ENCODE measurements around the gene NUB1.

NUB1 gene, protein sequence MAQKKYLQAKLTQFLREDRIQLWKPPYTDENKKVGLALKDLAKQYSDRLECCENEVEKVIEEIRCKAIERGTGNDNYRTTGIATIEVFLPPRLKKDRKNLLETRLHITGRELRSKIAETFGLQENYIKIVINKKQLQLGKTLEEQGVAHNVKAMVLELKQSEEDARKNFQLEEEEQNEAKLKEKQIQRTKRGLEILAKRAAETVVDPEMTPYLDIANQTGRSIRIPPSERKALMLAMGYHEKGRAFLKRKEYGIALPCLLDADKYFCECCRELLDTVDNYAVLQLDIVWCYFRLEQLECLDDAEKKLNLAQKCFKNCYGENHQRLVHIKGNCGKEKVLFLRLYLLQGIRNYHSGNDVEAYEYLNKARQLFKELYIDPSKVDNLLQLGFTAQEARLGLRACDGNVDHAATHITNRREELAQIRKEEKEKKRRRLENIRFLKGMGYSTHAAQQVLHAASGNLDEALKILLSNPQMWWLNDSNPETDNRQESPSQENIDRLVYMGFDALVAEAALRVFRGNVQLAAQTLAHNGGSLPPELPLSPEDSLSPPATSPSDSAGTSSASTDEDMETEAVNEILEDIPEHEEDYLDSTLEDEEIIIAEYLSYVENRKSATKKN

GRCh38 chr7:151341357-151342101, at the start of gene NUB1:
NUB1 (plus strand) TSS chr7:151341812; CDS start chr7:151345350, 3,538 bp downstream.
- TF ChIP-seq, protein P1, sequence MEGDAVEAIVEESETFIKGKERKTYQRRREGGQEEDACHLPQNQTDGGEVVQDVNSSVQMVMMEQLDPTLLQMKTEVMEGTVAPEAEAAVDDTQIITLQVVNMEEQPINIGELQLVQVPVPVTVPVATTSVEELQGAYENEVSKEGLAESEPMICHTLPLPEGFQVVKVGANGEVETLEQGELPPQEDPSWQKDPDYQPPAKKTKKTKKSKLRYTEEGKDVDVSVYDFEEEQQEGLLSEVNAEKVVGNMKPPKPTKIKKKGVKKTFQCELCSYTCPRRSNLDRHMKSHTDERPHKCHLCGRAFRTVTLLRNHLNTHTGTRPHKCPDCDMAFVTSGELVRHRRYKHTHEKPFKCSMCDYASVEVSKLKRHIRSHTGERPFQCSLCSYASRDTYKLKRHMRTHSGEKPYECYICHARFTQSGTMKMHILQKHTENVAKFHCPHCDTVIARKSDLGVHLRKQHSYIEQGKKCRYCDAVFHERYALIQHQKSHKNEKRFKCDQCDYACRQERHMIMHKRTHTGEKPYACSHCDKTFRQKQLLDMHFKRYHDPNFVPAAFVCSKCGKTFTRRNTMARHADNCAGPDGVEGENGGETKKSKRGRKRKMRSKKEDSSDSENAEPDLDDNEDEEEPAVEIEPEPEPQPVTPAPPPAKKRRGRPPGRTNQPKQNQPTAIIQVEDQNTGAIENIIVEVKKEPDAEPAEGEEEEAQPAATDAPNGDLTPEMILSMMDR (IDR thresholded peaks at IDR 0.05; ENCODE audit: borderline replicate concordance, control extremely low read depth, extremely low read depth, insufficient read depth, missing control alignments) = no peak
- in situ Hi-C loops (cut with MboI; ENCODE audit: low sequenced_read_pairs, unreplicated experiment) = no loop called here
- DNase-seq (ENCODE audit: low spot score) = peak; percentile 91

GRCh38 chr7:151292850-151293249, 48.8 kb upstream of the NUB1 start:
- in situ Hi-C loops (cut with MboI; ENCODE audit: low sequenced_read_pairs, unreplicated experiment) = no loop called here
- TF ChIP-seq, protein P1 (IDR thresholded peaks at IDR 0.05; ENCODE audit: borderline replicate concordance, control extremely low read depth, extremely low read depth, insufficient read depth, missing control alignments) = no peak
- DNase-seq (ENCODE audit: low spot score) = no peak

- TF ChIP-seq, protein P1 (IDR thresholded peaks at IDR 0.05; ENCODE audit: borderline replicate concordance, control extremely low read depth, extremely low read depth, insufficient read depth, missing control alignments) = no peak
- in situ Hi-C loops (cut with MboI; ENCODE audit: low sequenced_read_pairs, unreplicated experiment) = no loop called here
- no peak for DNase-seq (ENCODE audit: low spot score)
These were observed 45.2 kb upstream of the NUB1 start for GRCh38 chr7:151296202-151296992.

- in situ Hi-C loops (cut with MboI; ENCODE audit: low sequenced_read_pairs, unreplicated experiment) = no loop called here
- TF ChIP-seq, protein P1 (IDR thresholded peaks at IDR 0.05; ENCODE audit: borderline replicate concordance, control extremely low read depth, extremely low read depth, insufficient read depth, missing control alignments) = no peak
- no peak for DNase-seq (ENCODE audit: low spot score)
These were observed 42.8 kb upstream of the NUB1 start for GRCh38 chr7:151298765-151299164.

- in situ Hi-C loops (cut with MboI; ENCODE audit: low sequenced_read_pairs, unreplicated experiment) = no loop called here
- TF ChIP-seq, protein P1 (IDR thresholded peaks at IDR 0.05; ENCODE audit: borderline replicate concordance, control extremely low read depth, extremely low read depth, insufficient read depth, missing control alignments) = no peak
- no peak for DNase-seq (ENCODE audit: low spot score)
These were observed 42.1 kb upstream of the NUB1 start for GRCh38 chr7:151299530-151299929.

Measured in GM13976 (cell line).